H1 (cell line): ENCODE measurements around the gene CTAG1A. TPM values are rescaled to one million over a fixed set of nuclear protein-coding genes. Genes with fewer than 3 reads are reported as not detected.

Experiments
- E2F6 ChIP-seq: IDR thresholded peaks from 2 replicates; pipeline ENCODE4 v1.6.1; 2012; ENCODE audit warnings: inconsistent platforms
- EGR1 ChIP-seq: IDR thresholded peaks from 2 replicates; pipeline ENCODE4 v1.6.1; 2011; ENCODE audit warnings: low read depth, low read length, borderline replicate concordance
- NRF1 ChIP-seq: IDR thresholded peaks from 2 replicates; pipeline ENCODE4 v1.6.1; 2011; ENCODE audit warnings: mild to moderate bottlenecking, low read depth, low read length, improper control_type of control experiment
- RNF2 ChIP-seq: fragments of 200-900, 300-1000 bp; sonication (generic); IDR thresholded peaks from 2 replicates; pipeline ENCODE4 v1.7.1; 2016; ENCODE audit warnings: borderline replicate concordance, low read depth, mild to moderate bottlenecking, antibody characterized with exemption, low read length; ENCODE audit not compliant: poor library complexity, severe bottlenecking; ENCODE audit errors: missing control alignments
- SP1 ChIP-seq: IDR thresholded peaks from 2 replicates; pipeline ENCODE4 v1.6.1; 2011; ENCODE audit warnings: low read depth, low read length
- SRF ChIP-seq: IDR thresholded peaks from 2 replicates; pipeline ENCODE4 v1.6.1; 2011; ENCODE audit warnings: mild to moderate bottlenecking, low read depth, low read length, moderate library complexity
- SUZ12 ChIP-seq: fragments of 200-600 bp; sonication (generic); IDR thresholded peaks from 2 replicates; pipeline ENCODE4 v1.6.1; 2012; ENCODE audit warnings: mild to moderate bottlenecking, inconsistent platforms, low read length, moderate library complexity, mixed read lengths
- polyA plus RNA-seq, 7 experiments: library from polyadenylated mRNA; depleted of rRNA in 3 of 7; stranded (reverse) in 5 of 7; unstranded in 2 of 7; fragments of >200 nt in 5 of 7; fragments of 200-250 nt in 2 of 7; gene quantifications; 1 replicate in 5 of 7; 2 replicates in 1 of 7; 4 replicates in 1 of 7; pipeline versions ENCODE4 v1.2.1 to v1.2.3, GENCODE V29; 2011 to 2013; ENCODE audit warnings: missing spikeins in 2 of 7, mixed read lengths in 2 of 7
- total RNA-seq: library from RNA; stranded (reverse); fragmentation: NEBNext Ultra II Directional; extraction: Animal tissue kit (Norgen Biotek cat#: 25700); gene quantifications from 2 replicates; pipeline ENCODE4 v1.2.1, GENCODE V29; 2021

CTAG1A gene
- total and polyA plus RNA-seq, 2 of the 8 experiments (the other 6 are each of a cell fraction or from before 2014, with no cell fraction given) = not detected

GRCh38 chrX:154596290-154596929, 11.5 kb downstream of the CTAG1A start (continued):
- no peak for TF ChIP-seq RNF2
- TF ChIP-seq NRF1 = no peak
- peak; percentile 80; the same call in 1 of the 2 replicates for TF ChIP-seq SP1
- TF ChIP-seq SUZ12 = no peak
- TF ChIP-seq SRF = no peak
- TF ChIP-seq EGR1 = no peak
- TF ChIP-seq E2F6 = no peak
- TF ChIP-seq, all 59 proteins: peak for 6
